IMR-90 (cell line): ENCODE data around the gene BRCA1.

Source experiments
- BHLHE40 ChIP-seq: fragments of 150-350 bp; IDR thresholded peaks from 2 replicates; pipeline ENCODE4 v1.6.1; 2016; ENCODE audit warnings: mild to moderate bottlenecking, low read depth, low read length
- CHD1 ChIP-seq: IDR thresholded peaks from 2 replicates; pipeline ENCODE4 v1.6.1; 2012; ENCODE audit warnings: low read depth, low read length, improper control_type of control experiment
- MAZ ChIP-seq: IDR thresholded peaks from 2 replicates; pipeline ENCODE4 v1.6.1; 2012; ENCODE audit warnings: low read depth, mild to moderate bottlenecking, low read length, improper control_type of control experiment, moderate library complexity, borderline replicate concordance
- POLR2A ChIP-seq: IDR thresholded peaks from 2 replicates; pipeline ENCODE4 v1.6.1; 2012; ENCODE audit warnings: mild to moderate bottlenecking, low read depth, low read length
- RCOR1 ChIP-seq: IDR thresholded peaks from 2 replicates; pipeline ENCODE4 v1.6.1; 2012; ENCODE audit warnings: mild to moderate bottlenecking, low read length, improper control_type of control experiment; ENCODE audit not compliant: insufficient replicate concordance
- SMC3 ChIP-seq: fragments of 150-350 bp; IDR thresholded peaks from 2 replicates; pipeline ENCODE4 v1.6.1; 2016; ENCODE audit warnings: low read depth, mild to moderate bottlenecking, antibody characterized with exemption, low read length, moderate library complexity
- TF ChIP-seq, protein P1 (sequence below): fragments of 150-350 bp; IDR thresholded peaks from 2 replicates; pipeline ENCODE4 v1.6.1; 2017; ENCODE audit warnings: mild to moderate bottlenecking, antibody characterized with exemption, low read length, low read depth
- TF ChIP-seq, protein P2 (sequence below): conservative IDR thresholded peaks from 2 replicates; pipeline ENCODE4 v1.5.1; 2012; ENCODE audit warnings: mild to moderate bottlenecking, low read depth, low read length, improper control_type of control experiment
- TF ChIP-seq, protein P3 (sequence below): fragments of 150-350 bp; IDR thresholded peaks from 2 replicates; pipeline ENCODE4 v1.6.1; 2016; ENCODE audit warnings: low read depth, mild to moderate bottlenecking, low read length, moderate library complexity, borderline replicate concordance

DNA sequence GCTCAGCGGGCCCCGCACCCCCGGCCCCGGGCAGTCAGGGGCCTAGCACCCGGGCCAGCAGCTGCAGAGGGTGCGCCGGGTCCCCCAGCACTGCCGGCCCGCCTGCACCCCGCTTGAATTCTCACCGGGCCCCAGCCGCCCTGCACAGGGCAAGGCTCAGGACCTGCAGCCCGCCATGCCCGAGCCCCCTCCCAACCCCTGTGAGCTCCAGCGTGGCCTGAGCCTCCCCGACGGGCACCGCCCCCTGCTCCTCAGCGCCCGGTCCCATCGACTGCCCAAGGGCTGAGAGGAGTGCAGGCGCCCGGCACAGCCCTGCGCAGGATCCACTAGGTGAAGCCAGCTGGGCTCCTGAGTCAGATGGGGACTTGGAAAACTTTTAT, 1.7 kb upstream of the BRCA1 start:
- no peak for TF ChIP-seq POLR2A
- TF ChIP-seq SMC3, result no peak
- TF ChIP-seq, protein P1, sequence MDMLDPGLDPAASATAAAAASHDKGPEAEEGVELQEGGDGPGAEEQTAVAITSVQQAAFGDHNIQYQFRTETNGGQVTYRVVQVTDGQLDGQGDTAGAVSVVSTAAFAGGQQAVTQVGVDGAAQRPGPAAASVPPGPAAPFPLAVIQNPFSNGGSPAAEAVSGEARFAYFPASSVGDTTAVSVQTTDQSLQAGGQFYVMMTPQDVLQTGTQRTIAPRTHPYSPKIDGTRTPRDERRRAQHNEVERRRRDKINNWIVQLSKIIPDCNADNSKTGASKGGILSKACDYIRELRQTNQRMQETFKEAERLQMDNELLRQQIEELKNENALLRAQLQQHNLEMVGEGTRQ, result no peak
- TF ChIP-seq, protein P2, sequence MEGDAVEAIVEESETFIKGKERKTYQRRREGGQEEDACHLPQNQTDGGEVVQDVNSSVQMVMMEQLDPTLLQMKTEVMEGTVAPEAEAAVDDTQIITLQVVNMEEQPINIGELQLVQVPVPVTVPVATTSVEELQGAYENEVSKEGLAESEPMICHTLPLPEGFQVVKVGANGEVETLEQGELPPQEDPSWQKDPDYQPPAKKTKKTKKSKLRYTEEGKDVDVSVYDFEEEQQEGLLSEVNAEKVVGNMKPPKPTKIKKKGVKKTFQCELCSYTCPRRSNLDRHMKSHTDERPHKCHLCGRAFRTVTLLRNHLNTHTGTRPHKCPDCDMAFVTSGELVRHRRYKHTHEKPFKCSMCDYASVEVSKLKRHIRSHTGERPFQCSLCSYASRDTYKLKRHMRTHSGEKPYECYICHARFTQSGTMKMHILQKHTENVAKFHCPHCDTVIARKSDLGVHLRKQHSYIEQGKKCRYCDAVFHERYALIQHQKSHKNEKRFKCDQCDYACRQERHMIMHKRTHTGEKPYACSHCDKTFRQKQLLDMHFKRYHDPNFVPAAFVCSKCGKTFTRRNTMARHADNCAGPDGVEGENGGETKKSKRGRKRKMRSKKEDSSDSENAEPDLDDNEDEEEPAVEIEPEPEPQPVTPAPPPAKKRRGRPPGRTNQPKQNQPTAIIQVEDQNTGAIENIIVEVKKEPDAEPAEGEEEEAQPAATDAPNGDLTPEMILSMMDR, result no peak
- TF ChIP-seq, protein P3, sequence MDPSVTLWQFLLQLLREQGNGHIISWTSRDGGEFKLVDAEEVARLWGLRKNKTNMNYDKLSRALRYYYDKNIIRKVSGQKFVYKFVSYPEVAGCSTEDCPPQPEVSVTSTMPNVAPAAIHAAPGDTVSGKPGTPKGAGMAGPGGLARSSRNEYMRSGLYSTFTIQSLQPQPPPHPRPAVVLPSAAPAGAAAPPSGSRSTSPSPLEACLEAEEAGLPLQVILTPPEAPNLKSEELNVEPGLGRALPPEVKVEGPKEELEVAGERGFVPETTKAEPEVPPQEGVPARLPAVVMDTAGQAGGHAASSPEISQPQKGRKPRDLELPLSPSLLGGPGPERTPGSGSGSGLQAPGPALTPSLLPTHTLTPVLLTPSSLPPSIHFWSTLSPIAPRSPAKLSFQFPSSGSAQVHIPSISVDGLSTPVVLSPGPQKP, result no peak
- TF ChIP-seq MAZ, result no peak
- TF ChIP-seq BHLHE40, result no peak
- no peak for TF ChIP-seq RCOR1
- TF ChIP-seq CHD1, result no peak
